SIG-M5 (cell line): Measurements from ENCODE around the gene ODF4.
"Not testable (repeated sequence)": the region's sequence is repeated elsewhere in the genome, so short reads cannot be mapped to it uniquely, and the experiment has no call there.

ENCODE experiments used
- DNase-seq: peaks from one replicate; lab custom pipeline; 2025; lab: John Stamatoyannopoulos, UW

Gene ODF4

GRCh38 chr17:8326511-8327302 lies 12.9 kb upstream of the ODF4 start:
- DNase-seq, result no peak

GRCh38 chr17:8327303-8327649 lies 12.4 kb upstream of the ODF4 start:
- no peak for DNase-seq

- no peak for DNase-seq
Measured at GRCh38 chr17:8332128-8332527, 7.5 kb upstream of the ODF4 start.

DNA sequence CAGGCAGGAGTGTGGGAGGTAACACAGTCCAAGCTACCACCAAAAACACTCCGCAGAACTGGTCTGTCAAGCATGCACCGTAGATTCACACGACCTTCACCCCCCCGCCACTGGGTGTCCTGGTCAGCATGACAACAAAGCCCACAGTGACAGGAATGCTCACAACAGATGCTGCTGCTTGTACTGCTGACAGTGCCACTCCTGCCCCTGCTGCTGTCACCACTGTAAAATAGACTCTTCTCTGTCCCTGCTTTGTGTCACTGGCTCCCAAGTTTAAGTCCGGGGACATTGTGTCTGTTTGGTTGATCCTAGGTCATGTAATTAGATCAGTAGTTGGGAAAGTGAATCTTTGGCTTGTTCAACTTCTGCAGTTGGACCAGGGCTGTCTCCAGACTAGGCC lies 7.0 kb upstream of the ODF4 start:
- no peak for DNase-seq

- DNase-seq, result no peak
Measured at GRCh38 chr17:8333281-8333680, 6.4 kb upstream of the ODF4 start.

GRCh38 chr17:8337802-8338752 lies 1.6 kb upstream of the ODF4 start:
- DNase-seq, result no peak

DNA sequence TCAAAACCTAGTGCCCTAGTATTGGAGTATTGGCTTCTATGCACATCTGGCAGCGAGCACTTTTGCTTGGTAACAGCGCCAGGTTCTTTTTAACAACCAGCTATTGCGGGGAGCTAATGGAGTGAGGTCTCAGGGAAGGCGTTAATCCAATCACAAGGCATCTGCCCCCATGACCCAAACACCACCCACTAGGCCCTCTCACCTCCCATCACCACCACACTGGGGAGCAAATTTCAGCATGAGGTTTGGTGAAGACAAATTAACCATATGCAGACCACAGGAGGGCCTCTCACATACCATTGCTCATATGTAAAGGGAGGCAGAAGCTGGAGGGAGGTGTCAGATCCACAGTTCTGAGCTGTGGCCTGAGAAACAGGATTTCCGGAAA lies 893 bp upstream of the ODF4 start:
- DNase-seq, result no peak

DNA sequence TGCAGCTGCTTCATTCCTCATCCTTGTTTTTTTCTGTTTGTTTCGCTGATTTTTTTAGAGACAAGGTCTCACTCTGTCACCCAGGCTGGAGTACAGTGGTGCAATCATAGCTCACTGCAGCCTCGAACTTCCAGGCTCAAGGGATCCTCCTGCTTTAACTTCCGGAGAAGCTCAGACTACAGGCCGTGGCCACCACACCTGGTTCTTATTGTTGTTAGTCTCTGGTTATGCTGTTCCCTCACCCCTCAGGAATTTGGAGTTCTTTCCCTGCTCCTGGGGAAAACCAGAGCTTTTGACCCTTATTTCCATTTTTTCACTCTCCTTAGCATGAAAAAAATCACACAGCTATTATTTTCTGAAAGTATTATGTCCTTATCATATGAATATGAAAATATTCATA lies 1.8 kb downstream of the ODF4 start:
- no peak for DNase-seq

DNA sequence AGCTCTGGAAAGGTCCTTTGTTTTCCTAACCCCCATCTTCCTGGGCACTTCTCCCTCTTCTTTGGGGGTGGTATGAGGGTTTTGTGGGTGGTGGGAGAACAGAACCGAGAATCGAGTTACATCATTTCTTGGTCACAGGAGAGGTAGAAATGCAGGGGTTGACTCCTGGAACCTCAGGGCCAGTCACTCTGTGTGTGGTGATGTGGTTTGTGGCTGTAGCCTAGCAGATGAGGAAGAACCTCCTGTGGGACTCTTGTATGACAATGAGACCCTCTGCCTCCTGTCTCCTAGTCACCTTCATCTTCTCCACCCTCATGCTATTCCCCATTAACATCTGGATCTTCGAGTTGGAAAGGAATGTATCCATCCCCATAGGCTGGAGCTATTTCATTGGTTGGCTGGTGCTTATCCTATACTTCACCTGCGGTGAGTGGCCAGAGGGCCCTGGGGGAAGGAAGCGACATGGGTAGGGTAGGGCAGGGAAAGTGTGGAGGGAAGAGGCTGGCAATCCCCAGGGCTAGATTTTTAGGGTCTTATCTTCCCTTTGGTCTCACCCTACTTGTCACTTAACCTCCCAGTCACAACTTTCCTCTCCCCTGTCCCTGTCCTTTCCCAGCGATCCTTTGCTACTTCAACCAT lies 5.5 kb downstream of the ODF4 start:
- no peak for DNase-seq

- no peak for DNase-seq
Measured at GRCh38 chr17:8345951-8346665, 6.5 kb downstream of the ODF4 start.

DNA sequence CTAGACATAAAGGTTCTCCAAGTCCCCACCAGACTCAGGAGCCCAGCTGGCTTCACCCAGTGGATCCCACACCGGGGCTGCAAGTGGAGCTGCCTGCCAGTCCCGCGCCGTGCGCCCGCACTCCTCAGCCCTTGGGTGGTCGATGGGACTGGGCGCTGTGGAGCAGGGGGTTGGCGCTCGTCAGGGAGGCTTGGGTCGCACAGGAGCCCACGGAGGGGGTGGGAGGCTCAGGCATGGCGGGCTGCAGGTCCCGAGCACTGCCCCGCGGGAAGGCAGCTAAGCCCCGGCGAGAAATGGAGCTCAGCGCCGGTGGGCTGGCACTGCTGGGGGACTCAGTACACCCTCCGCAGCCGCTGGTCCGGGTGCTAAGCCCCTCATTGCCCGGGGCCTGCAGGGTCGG lies 7.4 kb downstream of the ODF4 start:
- DNase-seq, result not testable (repeated sequence)

DNA sequence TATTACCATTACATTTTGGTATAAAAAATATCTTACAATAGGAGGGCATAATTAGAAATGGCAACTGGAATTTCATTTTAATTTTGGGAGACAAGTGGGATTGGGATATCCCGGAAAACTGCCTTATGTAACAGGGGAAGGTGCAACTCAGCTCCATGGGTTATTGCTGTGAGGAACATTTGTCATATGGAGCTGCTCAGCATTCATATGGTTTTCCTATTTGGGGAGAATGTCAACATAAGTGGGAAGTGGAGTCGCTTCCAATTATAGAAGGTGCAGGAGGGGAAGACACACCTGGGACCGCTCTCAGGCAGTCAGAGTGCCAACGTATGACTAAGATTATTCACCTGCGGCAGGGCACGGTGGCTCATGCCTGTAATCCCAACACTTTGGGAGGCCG lies 10.7 kb downstream of the ODF4 start:
- DNase-seq, result no peak

- no peak for DNase-seq
Measured at GRCh38 chr17:8353736-8354135, 14.1 kb downstream of the ODF4 start.

DNA sequence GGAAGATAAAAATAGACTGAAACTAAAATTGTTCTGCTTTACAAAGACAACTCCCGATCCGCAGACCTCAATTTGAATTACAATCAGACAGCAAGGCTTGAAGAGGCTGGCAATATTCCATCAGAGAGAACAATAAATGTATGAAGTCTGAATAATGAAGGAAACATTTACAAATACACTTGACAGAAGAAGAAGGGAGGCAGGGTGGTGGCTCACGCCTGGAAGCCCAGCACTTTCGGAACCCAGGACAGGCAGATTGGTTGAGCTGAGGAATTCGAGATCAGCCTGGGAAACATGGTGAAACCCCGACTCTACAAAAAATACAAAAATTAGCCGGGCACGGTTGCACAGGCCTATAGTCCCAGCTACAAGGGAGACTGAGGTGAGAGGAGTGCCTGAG lies 14.6 kb downstream of the ODF4 start:
- no peak for DNase-seq

- DNase-seq, result no peak
Measured at GRCh38 chr17:8357910-8358309, 18.3 kb downstream of the ODF4 start.

GRCh38 chr17:8359769-8360168 lies 20.1 kb downstream of the ODF4 start:
- no peak for DNase-seq

DNA sequence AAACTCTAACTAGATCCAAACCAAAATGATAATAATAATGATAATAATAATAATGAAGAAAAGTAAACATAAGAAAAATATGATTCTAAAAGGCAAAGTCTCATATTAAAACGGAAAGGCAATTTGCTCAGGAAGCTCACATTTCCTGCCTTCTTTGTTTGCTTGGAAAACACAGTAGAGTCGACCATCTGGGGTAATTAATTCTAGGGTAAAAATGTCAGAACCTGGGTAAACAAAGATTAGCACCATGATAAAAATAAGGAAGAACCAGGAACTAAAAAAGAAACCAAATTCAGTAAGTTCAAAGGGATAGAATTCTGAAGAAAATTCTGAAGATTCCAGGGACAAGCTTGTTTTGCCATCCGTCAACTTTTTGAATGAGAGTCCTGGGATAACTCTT lies 20.6 kb downstream of the ODF4 start:
- no peak for DNase-seq

GRCh38 chr17:8360751-8361150 lies 21.1 kb downstream of the ODF4 start:
- no peak for DNase-seq

- DNase-seq, result no peak
Measured at GRCh38 chr17:8362651-8363332, 23.2 kb downstream of the ODF4 start.

- no peak for DNase-seq
Measured at GRCh38 chr17:8365143-8365542, 25.5 kb downstream of the ODF4 start.

GRCh38 chr17:8366231-8366630 lies 26.6 kb downstream of the ODF4 start:
- DNase-seq, result no peak

- DNase-seq, result no peak
Measured at GRCh38 chr17:8368193-8368592, 28.6 kb downstream of the ODF4 start.
